ENCODE measurements around the gene PCDHGB7. TPM values are rescaled to one million over a fixed set of nuclear protein-coding genes. Genes with fewer than 3 reads are reported as not detected.

The PCDHGB7 gene
- total RNA-seq, 2 donors from 2014 or later, result 0.08 TPM; not detected in 1

DNA sequence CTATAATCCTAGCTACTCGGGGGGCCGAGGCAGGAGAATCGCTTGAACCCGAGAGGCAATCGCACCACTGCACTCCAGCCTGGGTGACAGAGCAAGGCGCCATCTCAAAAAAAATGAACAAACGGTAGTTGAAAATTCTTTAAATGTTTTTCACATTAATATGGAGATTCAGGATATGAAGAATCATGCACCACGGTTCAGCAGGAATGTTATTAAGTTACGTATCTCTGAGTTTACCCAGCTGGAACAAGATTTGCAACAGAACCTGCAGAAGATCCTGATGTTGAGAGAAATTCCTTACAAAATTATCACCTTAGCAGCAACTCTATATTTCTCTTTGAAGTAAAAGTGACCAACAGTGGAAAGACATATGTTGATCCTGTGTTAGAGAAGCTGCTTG, 22.9 kb downstream of the PCDHGB7 start:
- peaks cover 3 to 5% of the 10 kb centered on the region in 2 donors for H3K9me3 Mint-ChIP-seq
- no peak overlapping the region for H3K27ac Mint-ChIP-seq
- no peak for ATAC-seq
- peaks cover 4 to 6% of the 10 kb centered on the region in 2 donors for H3K36me3 Mint-ChIP-seq
- DNase-seq (ENCODE audit: low spot score in 2 of 2), result no peak

DNA sequence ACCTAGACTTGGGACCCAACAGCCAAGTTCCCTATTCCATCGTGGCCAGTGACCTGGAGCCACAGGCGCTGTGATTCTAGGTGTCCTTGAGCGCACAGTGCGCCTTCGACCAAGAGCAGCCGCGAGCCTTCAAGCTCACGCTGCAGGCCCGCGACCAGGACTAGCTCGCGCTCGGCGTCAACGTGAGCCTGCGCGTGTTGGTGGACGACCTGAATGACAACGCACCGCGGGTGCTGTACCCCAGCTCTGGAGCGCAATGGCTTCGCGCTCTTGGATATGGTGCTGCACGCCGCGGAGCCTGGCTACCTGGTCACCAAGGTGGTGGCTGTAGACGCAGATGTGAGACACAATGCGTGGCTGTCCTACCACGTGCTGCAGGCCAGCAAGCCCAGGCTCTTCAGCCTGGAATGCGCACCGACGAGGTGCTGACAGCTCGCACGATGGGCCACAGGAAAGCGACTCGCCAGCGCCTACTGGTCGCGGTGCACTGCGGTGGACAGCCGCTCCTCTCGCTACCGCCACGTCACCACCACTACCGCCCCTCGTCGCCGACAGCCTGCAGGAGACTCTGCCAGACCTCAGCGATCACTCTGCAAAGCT, 24.2 kb downstream of the PCDHGB7 start:
- no peak for ATAC-seq
- no peak for DNase-seq (ENCODE audit: low spot score in 2 of 2)
- Mint-ChIP-seq H3K9me3 (peaks cover 3 to 5% of the 10 kb centered on the region in 2 donors), H3K27ac (no peak overlapping the region), H3K36me3 (peaks cover 4 to 6% of the 10 kb centered on the region in 2 donors)

DNA sequence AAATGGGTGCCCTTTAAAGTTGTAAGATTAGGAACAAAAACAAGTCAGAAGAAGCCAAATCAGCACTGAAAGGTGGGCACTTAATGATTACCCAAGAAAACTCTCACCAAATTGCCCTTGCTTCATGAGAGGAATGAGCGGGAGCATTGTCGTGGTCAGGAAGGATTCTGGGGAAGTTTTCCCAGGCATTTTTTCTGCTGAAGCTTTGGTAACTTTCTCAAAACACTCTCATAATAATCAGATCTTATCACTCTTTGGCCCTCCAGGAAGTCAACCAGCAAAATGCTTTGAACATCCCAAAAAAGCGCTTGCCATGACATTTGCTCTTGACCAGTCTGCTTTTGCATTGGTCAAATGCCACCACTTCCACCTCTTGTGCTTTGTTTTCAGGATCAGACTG, 47.9 kb downstream of the PCDHGB7 start:
- H3K36me3 Mint-ChIP-seq, result peaks cover 0 to 5% of the 10 kb centered on the region in 2 donors

More for the DNA sequence above, 47.9 kb downstream of the PCDHGB7 start:
- no peak overlapping the region for H3K27ac Mint-ChIP-seq
- DNase-seq (ENCODE audit: low spot score in 2 of 2), result no peak
- no peak for ATAC-seq
- no peaks in the 10 kb centered on the region for H3K9me3 Mint-ChIP-seq

Other genes starting within 250 kb of the PCDHGB7 start
- gene PCDHB7, start 245.0 kb upstream of the PCDHGB7 start, total RNA-seq, result not detected
- not detected for gene PCDHB8, start 239.9 kb upstream of the PCDHGB7 start, total RNA-seq
- not detected for gene PCDHB16, start 235.3 kb upstream of the PCDHGB7 start, total RNA-seq
- not detected for gene PCDHB9, start 230.5 kb upstream of the PCDHGB7 start, total RNA-seq
- gene PCDHB10, start 225.3 kb upstream of the PCDHGB7 start, total RNA-seq, result not detected
- not detected for gene PCDHB11, start 218.1 kb upstream of the PCDHGB7 start, total RNA-seq
- not detected for gene PCDHB12, start 209.0 kb upstream of the PCDHGB7 start, total RNA-seq
- not detected for gene PCDHB13, start 203.8 kb upstream of the PCDHGB7 start, total RNA-seq
- not detected for gene PCDHB14, start 194.3 kb upstream of the PCDHGB7 start, total RNA-seq
- gene PCDHB15, start 172.3 kb upstream of the PCDHGB7 start, total RNA-seq, result not detected
- gene SLC25A2, start 113.6 kb upstream of the PCDHGB7 start, total RNA-seq, result under 1 TPM in 1 of 2 donors, not detected in 1; 0.23 TPM
- gene TAF7, start 96.9 kb upstream of the PCDHGB7 start, total RNA-seq, result 10 to 100 TPM; 44.7 to 46.7 TPM
- gene PCDHGA1, start 87.2 kb upstream of the PCDHGB7 start, total RNA-seq, result under 1 TPM in 1 of 2 donors, not detected in 1; 0.11 TPM
- gene PCDHGA2, start 78.9 kb upstream of the PCDHGB7 start, total RNA-seq, result not detected
- gene PCDHGA3, start 73.8 kb upstream of the PCDHGB7 start, total RNA-seq, result not detected
- gene PCDHGB1, start 67.6 kb upstream of the PCDHGB7 start, total RNA-seq, result not detected
- gene PCDHGA4, start 62.7 kb upstream of the PCDHGB7 start, total RNA-seq, result not detected
- gene PCDHGB2, start 57.7 kb upstream of the PCDHGB7 start, total RNA-seq, result under 1 TPM; 0.12 to 0.20 TPM
- gene PCDHGA5, start 53.5 kb upstream of the PCDHGB7 start, total RNA-seq, result under 1 TPM in 1 of 2 donors, not detected in 1; 0.09 TPM
- gene PCDHGB3, start 47.4 kb upstream of the PCDHGB7 start, total RNA-seq, result under 1 TPM; 0.09 to 0.14 TPM
- gene PCDHGA6, start 43.8 kb upstream of the PCDHGB7 start, total RNA-seq, result under 1 TPM; 0.08 to 0.09 TPM
- gene PCDHGA7, start 34.9 kb upstream of the PCDHGB7 start, total RNA-seq, result not detected
- not detected for gene PCDHGB4, start 30.0 kb upstream of the PCDHGB7 start, total RNA-seq
- not detected for gene PCDHGA8, start 25.0 kb upstream of the PCDHGB7 start, total RNA-seq
- gene PCDHGB5, start 19.7 kb upstream of the PCDHGB7 start, total RNA-seq, result under 1 TPM in 1 of 2 donors, not detected in 1; 0.12 TPM
- gene PCDHGA9, start 14.9 kb upstream of the PCDHGB7 start, total RNA-seq, result under 1 TPM in 1 of 2 donors, not detected in 1; 0.23 TPM
- under 1 TPM in 1 of 2 donors, not detected in 1; 0.08 TPM for gene PCDHGB6, start 9.7 kb upstream of the PCDHGB7 start, total RNA-seq
- gene PCDHGA10, start 4.7 kb upstream of the PCDHGB7 start, total RNA-seq, result not detected
- under 1 TPM; 0.09 to 0.14 TPM for gene PCDHGA11, start 3.4 kb downstream of the PCDHGB7 start, total RNA-seq
- under 1 TPM; 0.10 to 0.16 TPM for gene PCDHGA12, start 12.8 kb downstream of the PCDHGB7 start, total RNA-seq
- gene PCDHGC3, start 58.3 kb downstream of the PCDHGB7 start, total RNA-seq, result under 1 TPM in 1 of 2 donors, not detected in 1; 0.19 TPM
- not detected for gene PCDHGC4, start 67.4 kb downstream of the PCDHGB7 start, total RNA-seq
- not detected for gene PCDHGC5, start 71.4 kb downstream of the PCDHGB7 start, total RNA-seq
- gene DIAPH1, start 201.3 kb downstream of the PCDHGB7 start, total RNA-seq, result 100 to 1,000 TPM; 184 to 216 TPM
- gene HDAC3, start 219.2 kb downstream of the PCDHGB7 start, total RNA-seq, result 100 to 1,000 TPM in 1 of 2 donors, 10 to 100 TPM in 1; 70.7 to 110 TPM
- 10 to 100 TPM; 22.2 to 34.2 TPM for gene RELL2, start 219.3 kb downstream of the PCDHGB7 start, total RNA-seq
- 10 to 100 TPM; 44.9 to 62.9 TPM for gene FCHSD1, start 233.7 kb downstream of the PCDHGB7 start, total RNA-seq

Data from activated naive CD4-positive, alpha-beta T cell treated with anti-CD3 and anti-CD28 coated beads, Interleukin-2, amount 50 U/mL, for 72 hours (primary cell).